Kasumi-1 (cell line): ENCODE results near the gene PA2G4.
A peak's percentile ranks its signal among the peaks of the same experiment; 100 is the strongest.
"Not testable (repeated sequence)": the region's sequence is repeated elsewhere in the genome, so short reads cannot be mapped to it uniquely, and the experiment has no call there.

Experiments used
- DNase-seq, 2 experiments: peaks; one replicate each; lab custom pipeline; 2025; lab: John Stamatoyannopoulos, UW

PA2G4 gene

GRCh38 chr12:56104109-56104814 is at the start of gene PA2G4:
TSS of gene PA2G4 (plus strand) at chr12:56104559. CDS start at chr12:56104738, 179 bp downstream.
- DNase-seq, result peak; percentile 98 to 100

- not testable (repeated sequence) for DNase-seq
Measured at GRCh38 chr12:56059964-56060363, 44.4 kb upstream of the PA2G4 start.

- DNase-seq, result no peak
Measured at GRCh38 chr12:56061982-56062381, 42.4 kb upstream of the PA2G4 start.

GRCh38 chr12:56062996-56063395 is 41.4 kb upstream of the PA2G4 start:
- no peak for DNase-seq

GRCh38 chr12:56071648-56072047 is 32.7 kb upstream of the PA2G4 start:
- DNase-seq, result no peak

- DNase-seq, result no peak
Measured at GRCh38 chr12:56074396-56074795, 30.0 kb upstream of the PA2G4 start.

GRCh38 chr12:56077966-56078365 is 26.4 kb upstream of the PA2G4 start:
- DNase-seq, result not testable (repeated sequence)

- no peak for DNase-seq
Measured at GRCh38 chr12:56078427-56078826, 25.9 kb upstream of the PA2G4 start.

GRCh38 chr12:56078931-56079722 is 25.2 kb upstream of the PA2G4 start:
- DNase-seq, result peak; percentile 49 to 53

GRCh38 chr12:56079723-56080555 is 24.4 kb upstream of the PA2G4 start, which contains the start of gene ERBB3:
TSS of gene ERBB3 (plus strand) at chr12:56080165. CDS start at chr12:56080301, 136 bp downstream.
- DNase-seq, result peak; percentile 36 to 52

GRCh38 chr12:56080556-56081138 is 23.7 kb upstream of the PA2G4 start:
- DNase-seq, result no peak

- no peak for DNase-seq
Measured at GRCh38 chr12:56081393-56082347, 22.7 kb upstream of the PA2G4 start.

- DNase-seq, result no peak
Measured at GRCh38 chr12:56082382-56082781, 22.0 kb upstream of the PA2G4 start.

GRCh38 chr12:56082967-56083366 is 21.4 kb upstream of the PA2G4 start:
- DNase-seq, result no peak

- peak; percentile 34 to 45 for DNase-seq
Measured at GRCh38 chr12:56084958-56085543, 19.3 kb upstream of the PA2G4 start.

GRCh38 chr12:56086096-56086495 is 18.3 kb upstream of the PA2G4 start:
- no peak for DNase-seq

GRCh38 chr12:56086608-56087007 is 17.8 kb upstream of the PA2G4 start:
- DNase-seq, result no peak

GRCh38 chr12:56087220-56087619 is 17.1 kb upstream of the PA2G4 start:
- DNase-seq, result no peak

GRCh38 chr12:56097738-56098137 is 6.6 kb upstream of the PA2G4 start:
- no peak for DNase-seq

- DNase-seq, result no peak
Measured at GRCh38 chr12:56098592-56098991, 5.8 kb upstream of the PA2G4 start.
